ENCODE data around the gene ITGA4.
"Not testable (repeated sequence)": the region's sequence is repeated elsewhere in the genome, so short reads cannot be mapped to it uniquely, and the experiment has no call there.

The ITGA4 gene

DNA sequence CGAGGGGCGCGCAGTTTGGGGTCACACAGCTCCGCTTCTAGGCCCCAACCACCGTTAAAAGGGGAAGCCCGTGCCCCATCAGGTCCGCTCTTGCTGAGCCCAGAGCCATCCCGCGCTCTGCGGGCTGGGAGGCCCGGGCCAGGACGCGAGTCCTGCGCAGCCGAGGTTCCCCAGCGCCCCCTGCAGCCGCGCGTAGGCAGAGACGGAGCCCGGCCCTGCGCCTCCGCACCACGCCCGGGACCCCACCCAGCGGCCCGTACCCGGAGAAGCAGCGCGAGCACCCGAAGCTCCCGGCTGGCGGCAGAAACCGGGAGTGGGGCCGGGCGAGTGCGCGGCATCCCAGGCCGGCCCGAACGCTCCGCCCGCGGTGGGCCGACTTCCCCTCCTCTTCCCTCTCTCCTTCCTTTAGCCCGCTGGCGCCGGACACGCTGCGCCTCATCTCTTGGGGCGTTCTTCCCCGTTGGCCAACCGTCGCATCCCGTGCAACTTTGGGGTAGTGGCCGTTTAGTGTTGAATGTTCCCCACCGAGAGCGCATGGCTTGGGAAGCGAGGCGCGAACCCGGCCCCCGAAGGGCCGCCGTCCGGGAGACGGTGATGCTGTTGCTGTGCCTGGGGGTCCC, at the start of gene ITGA4:
Gene ITGA4, plus strand, starts transcription at position 266 of the 620 bp plus-strand sequence. Its CDS starts 269 bp downstream, at position 535.
- DNase-seq (ENCODE audit: low spot score), result peak; percentile 23

DNA sequence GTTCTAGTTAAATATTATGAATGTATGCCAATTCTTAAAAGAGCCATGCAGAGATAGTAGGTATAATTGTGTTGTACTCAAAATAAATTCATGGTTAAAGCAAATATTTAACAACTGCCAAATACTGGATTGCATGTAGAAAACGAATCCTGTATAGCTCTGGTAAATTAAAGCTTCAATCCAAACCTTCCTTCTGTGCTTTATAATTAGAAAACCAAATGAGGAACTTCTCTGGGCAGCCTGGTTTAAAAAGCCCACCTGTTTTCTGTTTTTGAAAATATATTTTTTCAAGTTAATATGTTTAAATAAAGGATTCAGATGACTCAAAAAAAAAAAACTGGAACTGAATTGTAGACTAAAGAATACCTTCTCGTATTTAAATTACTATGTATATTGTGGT, 48.3 kb upstream of the ITGA4 start:
- no peak for DNase-seq (ENCODE audit: low spot score)

DNA sequence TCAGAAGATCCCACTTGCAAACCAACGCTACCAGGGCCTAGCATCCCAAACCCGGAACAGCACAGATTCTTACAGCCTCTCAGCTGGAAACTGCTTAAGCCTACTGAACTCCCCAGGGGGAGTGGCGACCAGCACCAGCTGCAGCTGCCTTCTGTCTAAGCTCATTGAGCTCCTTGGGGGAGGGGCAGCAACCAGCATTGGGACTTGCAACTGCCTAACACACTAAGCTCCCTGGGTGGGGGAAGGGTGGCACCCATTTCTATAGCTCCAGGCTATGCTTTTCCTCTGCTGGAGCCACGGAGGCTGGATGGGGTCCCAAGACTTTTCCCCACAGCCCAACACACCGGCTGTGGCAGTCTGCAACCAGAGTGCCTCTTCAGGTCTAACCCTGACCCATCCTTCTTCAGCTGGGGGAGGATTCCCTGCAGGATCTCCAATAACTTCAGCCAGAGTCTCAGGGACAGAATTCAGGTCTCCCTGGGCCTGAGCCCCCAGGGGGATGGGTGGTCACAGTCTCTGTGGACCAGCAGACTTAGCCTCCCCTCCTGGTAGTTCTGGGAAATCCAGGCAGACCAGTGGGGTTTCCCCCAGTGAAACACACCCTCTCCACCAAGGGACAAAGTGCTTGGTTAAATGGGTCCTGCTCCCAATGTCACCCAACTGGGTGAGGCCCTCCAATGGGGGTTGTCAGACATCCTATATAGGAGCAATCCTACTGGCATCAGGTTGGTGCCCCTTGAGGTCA, 45.9 kb upstream of the ITGA4 start:
- DNase-seq (ENCODE audit: low spot score), result no peak

GRCh38 chr2:181419129-181419855, 37.9 kb upstream of the ITGA4 start:
- no peak for DNase-seq (ENCODE audit: low spot score)

- no peak for DNase-seq (ENCODE audit: low spot score)
These were observed 36.7 kb upstream of the ITGA4 start for GRCh38 chr2:181420259-181421130.

DNA sequence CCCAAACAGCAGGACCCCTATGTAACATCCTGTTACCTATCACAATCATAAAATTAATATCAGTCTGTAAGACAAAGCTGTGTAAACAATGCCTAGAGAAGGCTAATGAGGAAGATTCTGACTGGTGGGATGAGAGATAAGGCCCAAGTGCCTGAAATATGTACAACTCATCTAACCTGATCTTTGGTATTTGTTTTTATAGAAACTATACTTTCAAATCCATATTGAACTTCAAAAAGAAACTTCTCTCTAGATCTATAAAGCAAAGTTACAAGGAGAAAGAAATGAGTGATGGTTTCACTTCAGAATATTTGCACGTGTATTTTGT, 36.1 kb upstream of the ITGA4 start:
- no peak for DNase-seq (ENCODE audit: low spot score)

- DNase-seq (ENCODE audit: low spot score), result no peak
These were observed 35.7 kb upstream of the ITGA4 start for GRCh38 chr2:181421464-181421863.

DNA sequence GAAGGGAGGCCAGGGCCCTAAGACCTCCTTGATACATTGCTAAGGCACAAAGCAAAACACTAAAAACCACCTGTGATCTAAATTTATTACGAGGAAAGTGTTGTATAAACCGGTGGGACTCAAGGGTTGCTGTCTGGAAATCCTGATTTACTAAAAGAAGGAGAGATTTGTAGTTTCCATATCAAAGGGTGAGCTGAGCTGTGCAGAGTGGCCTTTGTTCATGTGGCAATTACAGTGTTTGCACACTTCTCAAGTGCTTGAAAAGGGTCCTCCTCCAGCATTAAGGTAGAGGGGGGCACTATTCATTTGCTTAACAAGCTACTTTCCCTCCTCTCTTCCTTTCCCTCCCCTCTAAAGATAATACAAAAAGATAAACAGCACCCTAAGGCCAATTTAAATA, 30.5 kb upstream of the ITGA4 start:
- DNase-seq (ENCODE audit: low spot score), result no peak

DNA sequence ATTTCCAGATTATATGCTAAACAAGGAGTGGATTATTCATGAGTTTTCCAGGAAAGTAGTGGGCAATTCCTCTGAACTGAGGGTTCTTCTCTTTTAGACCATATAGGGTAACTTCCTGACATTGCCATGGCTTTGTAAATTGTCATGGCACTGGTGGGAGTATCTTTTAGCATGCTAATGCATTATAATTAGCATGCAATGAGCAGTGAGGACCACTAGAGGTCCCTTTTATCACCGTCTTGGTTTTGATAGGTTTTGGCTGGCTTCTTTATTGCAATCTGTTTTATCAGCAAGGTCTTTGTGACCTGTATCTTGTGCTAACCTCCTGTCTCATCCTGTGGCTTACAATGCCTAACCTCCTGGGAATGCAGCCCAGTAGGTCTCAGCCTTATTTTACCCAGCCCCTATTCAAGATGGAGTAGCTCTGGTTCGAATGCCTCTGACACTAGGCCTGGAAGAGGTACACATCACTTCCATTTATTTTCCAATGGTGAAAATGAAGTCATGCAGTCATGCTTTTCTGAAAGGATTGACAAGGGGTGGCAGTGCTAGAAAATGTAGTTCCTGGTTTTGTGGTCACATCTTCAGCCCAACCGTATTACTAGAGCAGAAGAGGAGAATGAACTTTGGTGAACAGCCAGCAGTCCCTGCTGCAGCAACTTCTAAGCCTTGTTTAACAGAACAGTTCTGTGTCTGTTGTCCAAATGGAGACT, 26.6 kb upstream of the ITGA4 start:
- DNase-seq (ENCODE audit: low spot score), result no peak

- no peak for DNase-seq (ENCODE audit: low spot score)
These were observed 25.5 kb upstream of the ITGA4 start for GRCh38 chr2:181431674-181432073.

DNA sequence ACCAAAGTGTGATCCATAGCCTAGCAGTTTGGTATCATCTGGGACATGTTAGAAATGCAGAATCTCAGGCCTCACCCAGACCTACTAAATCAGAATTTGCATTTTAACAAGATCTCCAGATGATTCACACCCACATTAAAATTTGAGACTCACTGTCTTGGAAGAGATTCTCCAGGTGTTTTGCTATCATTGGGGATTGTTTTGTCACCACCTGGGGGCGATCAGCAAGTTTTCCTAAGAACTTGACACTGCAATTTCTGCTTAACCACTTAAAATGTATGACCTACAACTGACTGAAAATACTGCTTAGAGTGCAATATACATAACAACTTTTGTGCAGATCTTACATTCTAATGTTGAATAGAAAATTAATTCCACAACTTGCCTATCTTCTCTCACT, 18.9 kb upstream of the ITGA4 start:
- no peak for DNase-seq (ENCODE audit: low spot score)

- DNase-seq (ENCODE audit: low spot score), result no peak
These were observed 16.8 kb upstream of the ITGA4 start for GRCh38 chr2:181440344-181440743.

DNA sequence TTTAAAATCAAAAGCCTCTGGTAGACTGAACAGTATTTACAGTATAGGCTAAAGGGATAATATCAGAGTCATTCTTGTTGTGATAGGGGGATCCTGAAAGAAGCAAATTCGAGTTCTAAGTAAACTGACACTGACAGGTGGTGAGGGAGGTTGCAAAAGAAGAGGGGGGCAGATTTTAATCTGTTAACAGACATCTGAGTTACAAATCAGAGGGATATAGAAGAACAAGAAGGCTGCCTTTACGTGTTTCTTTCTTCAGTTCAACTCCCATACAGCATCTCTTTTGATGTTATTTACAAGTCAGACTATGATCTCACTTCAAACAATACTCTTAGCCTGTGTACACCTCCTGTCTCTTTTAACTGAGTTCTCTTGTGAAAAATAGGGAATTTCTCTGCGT, 16.3 kb upstream of the ITGA4 start:
- no peak for DNase-seq (ENCODE audit: low spot score)

DNA sequence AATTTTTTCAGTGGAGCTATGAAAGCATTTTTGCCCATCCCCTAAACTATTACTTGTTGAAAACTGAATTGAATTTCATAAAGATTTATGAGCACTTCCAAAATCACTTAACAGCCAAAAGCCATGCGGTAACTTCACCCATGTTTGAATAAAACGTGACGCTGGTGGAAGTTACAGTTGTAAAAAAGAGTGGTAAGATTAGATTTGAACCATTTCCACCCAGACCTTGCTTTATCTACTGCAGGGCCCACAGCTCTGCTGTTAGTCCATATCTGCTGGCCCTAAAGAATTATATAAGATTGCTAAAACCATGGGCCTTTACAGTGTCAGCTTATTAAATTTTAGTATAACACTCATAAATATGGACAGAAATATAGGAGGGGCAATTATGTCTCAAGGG, 15.5 kb upstream of the ITGA4 start:
- DNase-seq (ENCODE audit: low spot score), result no peak

DNA sequence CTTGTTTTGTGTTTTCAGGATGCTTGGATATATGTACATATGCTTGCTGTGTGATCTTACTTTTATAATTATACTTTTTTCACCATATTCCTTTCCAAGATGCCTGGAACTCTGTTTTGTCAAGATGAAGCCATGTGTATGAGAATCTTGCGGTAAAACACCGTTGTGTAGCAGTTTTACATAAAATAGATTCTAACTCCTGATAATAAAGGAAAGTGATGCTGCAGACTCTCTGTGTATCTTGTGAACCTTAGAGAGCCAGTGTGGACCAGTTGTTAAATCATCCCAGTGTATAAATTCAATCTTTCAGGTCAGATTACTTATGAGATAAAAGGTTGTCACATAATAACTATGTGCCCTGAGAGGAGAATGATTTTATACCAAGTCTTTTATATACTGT, 12.5 kb upstream of the ITGA4 start:
- DNase-seq (ENCODE audit: low spot score), result no peak

- no peak for DNase-seq (ENCODE audit: low spot score)
These were observed 10.2 kb upstream of the ITGA4 start for GRCh38 chr2:181446985-181447384.

DNA sequence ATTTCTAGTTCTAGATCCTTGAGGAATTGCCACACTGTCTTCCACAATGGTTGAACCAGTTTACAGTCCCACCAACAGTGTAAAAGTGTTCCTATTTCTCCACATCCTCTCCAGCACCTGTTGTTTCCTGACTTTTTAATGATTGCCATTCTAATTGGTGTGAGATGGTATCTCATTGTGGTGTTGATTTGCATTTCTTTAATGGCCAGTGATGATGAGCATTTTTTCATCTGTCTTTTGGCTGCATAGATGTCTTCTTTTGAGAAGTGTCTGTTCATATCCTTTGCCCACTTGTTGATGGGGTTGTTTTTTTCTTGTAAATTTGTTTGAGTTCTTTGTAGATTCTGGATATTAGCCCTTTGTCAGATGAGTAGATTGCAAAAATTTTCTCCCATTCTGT, 7.9 kb upstream of the ITGA4 start:
- DNase-seq (ENCODE audit: low spot score), result not testable (repeated sequence)

DNA sequence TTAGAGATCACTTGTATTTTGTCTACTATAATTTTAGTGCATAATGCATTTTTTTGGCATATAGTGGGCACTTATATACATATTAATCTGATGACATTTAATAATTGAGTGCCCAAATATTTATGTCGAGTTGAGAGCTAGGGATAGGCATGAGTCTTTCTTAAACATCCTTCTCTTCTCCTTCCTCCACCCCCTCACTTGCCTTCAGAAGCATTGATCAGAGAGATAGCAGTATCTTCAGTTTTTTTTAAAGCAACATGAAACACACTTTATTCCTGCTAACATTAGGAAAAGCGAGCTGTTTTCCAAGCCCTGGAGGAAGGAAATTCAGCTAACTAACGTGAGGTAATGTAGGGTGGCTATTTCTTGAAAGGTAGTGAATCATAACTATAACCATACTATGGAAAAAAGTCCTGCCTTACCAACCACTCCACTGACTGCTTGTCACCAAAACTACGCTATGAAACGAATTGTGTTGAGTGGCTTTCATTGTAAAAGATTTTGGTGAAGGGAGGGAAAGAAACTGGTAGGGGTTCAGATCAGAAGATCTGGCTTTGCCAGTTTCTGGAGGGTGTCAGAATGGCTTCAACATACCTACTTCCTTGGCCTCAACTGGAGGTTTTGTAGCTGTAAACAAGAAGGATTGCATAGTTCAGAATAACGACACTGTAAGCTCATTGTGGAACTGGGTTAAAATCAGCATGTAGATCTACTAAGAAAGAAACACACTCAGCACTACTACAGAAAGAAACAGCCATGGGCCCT, 2.3 kb upstream of the ITGA4 start:
- no peak for DNase-seq (ENCODE audit: low spot score)

- DNase-seq (ENCODE audit: low spot score), result no peak
These were observed 496 bp upstream of the ITGA4 start for GRCh38 chr2:181456660-181457120.

- no peak for DNase-seq (ENCODE audit: low spot score)
These were observed 697 bp downstream of the ITGA4 start for GRCh38 chr2:181457741-181458425.

All from COLO829 (cell line).